Vagina (tissue), 2 donors: Measurements from ENCODE around the gene PSMB7. TPM values are rescaled to one million over a fixed set of nuclear protein-coding genes. Genes with fewer than 3 reads are reported as not detected.

Experiments
- DNase-seq, 2 donors: peaks; one replicate each; pipeline ENCODE4 v3.0.0-alpha.2; 2017; ENCODE audit errors: extremely low spot score in 2 of 2
- H3K27ac ChIP-seq: fragments of 200-600 bp; sonication (generic); one replicate; pipeline ENCODE4 v1.5.1; 2019
- H3K27me3 ChIP-seq: fragments of 200-600 bp; sonication (generic); one replicate; pipeline ENCODE4 v1.5.1; 2019
- H3K36me3 ChIP-seq, 2 donors: fragments of 200-600 bp; sonication (generic); one replicate each; pipeline ENCODE4 v1.5.1; 2017 to 2019
- H3K4me1 ChIP-seq: fragments of 200-600 bp; sonication (generic); one replicate; pipeline ENCODE4 v1.5.1; 2019
- H3K4me3 ChIP-seq, 2 donors: fragments of 200-600 bp; sonication (generic); 1 replicate in 1 of 2; 2 replicates in 1 of 2; pipeline ENCODE4 v1.5.1; 2016 to 2019
- H3K9me3 ChIP-seq: fragments of 200-600 bp; sonication (generic); one replicate; pipeline ENCODE4 v1.5.1; 2019
- CTCF ChIP-seq, 3 experiments: fragments of 450-650 bp in 2 of 3; fragments of 200-600 bp in 1 of 3; sonication (generic) in 1 of 3; IDR thresholded peaks; one replicate each; pipeline ENCODE4 v1.5.1; 2017 to 2019; ENCODE audit warnings: antibody characterized with exemption in 3 of 3, mild to moderate bottlenecking in 2 of 3, moderate library complexity in 2 of 3
- POLR2A ChIP-seq, 2 donors: fragments of 450-650 bp; IDR thresholded peaks; one replicate each; pipeline ENCODE4 v1.6.1; 2017; ENCODE audit warnings: antibody characterized with exemption in 2 of 2, mild to moderate bottlenecking in 2 of 2, moderate library complexity in 2 of 2
- POLR2AphosphoS5 ChIP-seq, 2 donors: sonication (generic); formaldehyde crosslinking; IDR thresholded peaks; one replicate each; pipeline ENCODE4 v1.9.0; 2017; ENCODE audit warnings: antibody characterized with exemption in 2 of 2, mild to moderate bottlenecking in 2 of 2, low read depth in 1 of 2; ENCODE audit not compliant: insufficient read depth in 1 of 2
- intact Hi-C: fragments of 100-400 bp; cut with DNase I; formaldehyde crosslinking; loops from one replicate; pipeline ENCODE4 v1.15.1; 2023
- total RNA-seq: library from RNA; depleted of rRNA; stranded (reverse); fragments of >200 nt; gene quantifications from one replicate; pipeline ENCODE4 v1.2.3, GENCODE V29; 2016

Gene PSMB7
- total RNA-seq, 1 donor from 2014 or later: 121 TPM

- H3K27ac ChIP-seq: no peak within 1 kb of the TSS
- no peaks in the 10 kb centered on the region for H3K9me3 ChIP-seq
- H3K4me3 ChIP-seq: no peak within 1 kb of the TSS
- no peaks in the 10 kb centered on the region for H3K27me3 ChIP-seq
- TF ChIP-seq POLR2AphosphoS5 (IDR thresholded peaks at IDR 0.05; ENCODE audit: insufficient read depth in 1 of 2, low read depth in 1 of 2): no peak
- TF ChIP-seq POLR2A (IDR thresholded peaks at IDR 0.05): no peak
- no peak for TF ChIP-seq CTCF (IDR thresholded peaks at IDR 0.05)
- intact Hi-C loops: no loop called here
- H3K36me3 ChIP-seq: no peaks in the 10 kb centered on the region
- no peak for DNase-seq
- peaks cover 18% of the 10 kb centered on the region for H3K4me1 ChIP-seq
Measured at GRCh38 chr9:124450241-124450924, 35.1 kb upstream of the PSMB7 start, which contains the start of gene ADGRD2. Gene ADGRD2 (plus strand): TSS chr9:124450451. CDS start chr9:124451667, 1,216 bp downstream.

- Histone ChIP-seq H3K27me3 (no peaks in the 10 kb centered on the region), H3K9me3 (no peaks in the 10 kb centered on the region), H3K4me1 (peaks cover 18% of the 10 kb centered on the region), H3K27ac (no peak overlapping the region), H3K36me3 (no peaks in the 10 kb centered on the region), H3K4me3 (no peak overlapping the region)
- DNase-seq: no peak
- TF ChIP-seq POLR2AphosphoS5 (IDR thresholded peaks at IDR 0.05; ENCODE audit: insufficient read depth in 1 of 2, low read depth in 1 of 2) (no peak), POLR2A (IDR thresholded peaks at IDR 0.05) (no peak), CTCF (IDR thresholded peaks at IDR 0.05) (no peak)
- intact Hi-C loops: no loop called here
Measured at GRCh38 chr9:124449381-124450151, 34.3 kb upstream of the PSMB7 start.

GRCh38 chr9:124448019-124448418 is 32.8 kb upstream of the PSMB7 start:
- Histone ChIP-seq H3K4me3 (no peak overlapping the region), H3K9me3 (no peaks in the 10 kb centered on the region), H3K27me3 (no peaks in the 10 kb centered on the region), H3K4me1 (peaks cover 12% of the 10 kb centered on the region), H3K27ac (no peak overlapping the region), H3K36me3 (no peaks in the 10 kb centered on the region)
- intact Hi-C loops: no loop called here
- no peak for DNase-seq
- TF ChIP-seq CTCF (IDR thresholded peaks at IDR 0.05) (no peak), POLR2A (IDR thresholded peaks at IDR 0.05) (no peak)

GRCh38 chr9:124447297-124447661 is 32.0 kb upstream of the PSMB7 start:
- DNase-seq: no peak
- H3K27me3 ChIP-seq: no peaks in the 10 kb centered on the region
- H3K27ac ChIP-seq: no peak overlapping the region
- H3K4me3 ChIP-seq: no peak overlapping the region
- H3K36me3 ChIP-seq: no peaks in the 10 kb centered on the region
- peaks cover 12% of the 10 kb centered on the region for H3K4me1 ChIP-seq
- no peaks in the 10 kb centered on the region for H3K9me3 ChIP-seq
- TF ChIP-seq POLR2AphosphoS5 (IDR thresholded peaks at IDR 0.05; ENCODE audit: insufficient read depth in 1 of 2, low read depth in 1 of 2): no peak
- intact Hi-C loops: no loop called here

- Histone ChIP-seq H3K4me1 (no peaks in the 10 kb centered on the region), H3K4me3 (no peak overlapping the region), H3K27ac (no peak overlapping the region), H3K9me3 (no peaks in the 10 kb centered on the region), H3K36me3 (no peaks in the 10 kb centered on the region), H3K27me3 (no peaks in the 10 kb centered on the region)
- TF ChIP-seq POLR2AphosphoS5 (IDR thresholded peaks at IDR 0.05; ENCODE audit: insufficient read depth in 1 of 2, low read depth in 1 of 2): peak in 1 of 2 donors; percentile 16
- no peak for TF ChIP-seq POLR2A (IDR thresholded peaks at IDR 0.05)
- TF ChIP-seq CTCF (IDR thresholded peaks at IDR 0.05): no peak
- DNase-seq: no peak
- intact Hi-C loops: no loop called here
Measured at GRCh38 chr9:124444166-124444565, 28.9 kb upstream of the PSMB7 start.
